GM19043 (cell line): ENCODE measurements around the gene SURF2.
A peak's percentile ranks its signal among the peaks of the same experiment; 100 is the strongest.
"Not testable (repeated sequence)": the region's sequence is repeated elsewhere in the genome, so short reads cannot be mapped to it uniquely, and the experiment has no call there.

Source experiments
- ATAC-seq: cut with Tn5 transposase; IDR thresholded peaks from one replicate; pipeline ENCODE4 v1.9.1; 2021; ENCODE audit warnings: low read depth; ENCODE audit not compliant: unreplicated experiment

The SURF2 gene

GRCh38 chr9:133375116-133375723, 18.9 kb downstream of the SURF2 start:
- ATAC-seq = no peak

- peak; percentile 94 for ATAC-seq
These were observed 19.6 kb downstream of the SURF2 start, which contains the start of the genes STKLD1 and SURF4 for GRCh38 chr9:133375724-133376654. STKLD1 (plus strand) TSS chr9:133376366; CDS start chr9:133376474, 108 bp downstream. SURF4 (minus strand) TSS chr9:133376060; CDS start chr9:133375969, 91 bp downstream.

GRCh38 chr9:133377280-133377679, 20.9 kb downstream of the SURF2 start:
- not testable (repeated sequence) for ATAC-seq

- ATAC-seq = no peak
These were observed 21.4 kb downstream of the SURF2 start for GRCh38 chr9:133377721-133378216.

GRCh38 chr9:133378408-133378962, 22.1 kb downstream of the SURF2 start:
- ATAC-seq = no peak

DNA sequence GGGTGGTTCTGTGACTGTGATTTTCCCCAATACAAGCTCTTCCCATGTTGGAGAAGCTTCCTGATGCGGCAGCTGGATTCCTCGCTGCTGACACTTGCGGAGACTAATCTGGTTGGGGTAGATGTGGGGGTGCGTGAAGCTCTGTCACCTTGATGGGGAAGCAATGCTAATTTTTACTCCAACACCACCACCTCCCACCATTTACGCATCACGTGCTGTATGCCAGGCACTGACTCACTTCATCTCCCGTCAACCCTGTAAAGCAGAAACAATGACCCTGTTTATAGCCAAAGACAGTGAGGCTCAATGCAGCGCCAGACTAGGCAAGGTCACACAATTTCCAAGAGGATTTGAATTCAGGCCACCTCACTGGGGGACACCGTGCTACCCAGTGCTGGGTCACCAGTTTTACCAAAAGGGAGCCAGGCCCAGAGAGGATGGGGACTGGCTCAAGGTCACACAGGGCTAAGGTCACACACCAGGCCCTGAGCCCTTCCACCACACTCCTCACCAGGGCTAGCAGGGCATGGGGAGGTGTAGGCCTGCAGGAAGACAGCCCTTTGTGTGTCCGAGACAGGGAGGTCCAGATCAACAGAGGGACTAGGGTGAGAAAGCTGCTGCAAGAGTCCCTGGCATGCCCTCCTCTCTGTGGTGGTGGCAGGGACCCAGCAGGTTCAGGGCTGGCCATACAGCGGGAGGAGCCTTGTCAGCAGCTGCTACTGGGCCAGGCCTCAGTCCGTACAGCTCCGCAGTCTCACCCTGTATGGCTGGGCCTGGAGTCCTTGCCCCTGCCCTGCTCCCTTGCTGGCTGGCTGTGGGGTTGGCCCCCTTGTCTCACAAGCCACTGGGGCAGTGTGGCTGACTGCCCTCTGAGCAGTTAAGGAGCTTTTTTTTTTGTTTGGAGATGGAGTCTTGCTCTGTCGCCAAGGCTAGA, 23.1 kb downstream of the SURF2 start:
- no peak for ATAC-seq

DNA sequence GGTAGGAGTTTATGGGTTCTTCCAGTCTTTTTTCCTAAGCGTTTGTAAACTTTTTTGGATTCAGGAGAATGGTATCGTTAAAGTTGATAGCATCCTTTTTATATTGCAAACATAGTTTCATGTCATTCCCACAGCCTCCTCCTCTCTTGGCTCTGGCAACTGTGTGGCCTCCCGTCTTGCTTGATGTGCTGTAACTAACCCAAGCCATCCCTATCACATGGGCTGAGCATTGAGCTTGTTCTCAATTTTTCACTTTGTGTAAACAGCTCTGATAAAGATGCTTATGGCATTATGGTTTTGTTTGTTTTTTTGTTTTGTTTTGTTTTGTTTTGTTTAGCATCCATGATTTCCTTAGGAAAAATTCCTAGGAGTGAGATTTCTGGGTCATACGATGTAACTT, 24.4 kb downstream of the SURF2 start:
- no peak for ATAC-seq

- ATAC-seq = no peak
These were observed 26.3 kb downstream of the SURF2 start for GRCh38 chr9:133382507-133383141.

GRCh38 chr9:133383438-133383837, 27.1 kb downstream of the SURF2 start:
- ATAC-seq = no peak

GRCh38 chr9:133384736-133385321, 28.5 kb downstream of the SURF2 start:
- no peak for ATAC-seq

GRCh38 chr9:133385452-133385851, 29.1 kb downstream of the SURF2 start:
- no peak for ATAC-seq

GRCh38 chr9:133386338-133386737, 30.0 kb downstream of the SURF2 start:
- ATAC-seq = no peak

GRCh38 chr9:133387680-133388079, 31.3 kb downstream of the SURF2 start:
- no peak for ATAC-seq

- no peak for ATAC-seq
These were observed 32.7 kb downstream of the SURF2 start for GRCh38 chr9:133389025-133389557.

- ATAC-seq = no peak
These were observed 33.2 kb downstream of the SURF2 start for GRCh38 chr9:133389562-133389961.

DNA sequence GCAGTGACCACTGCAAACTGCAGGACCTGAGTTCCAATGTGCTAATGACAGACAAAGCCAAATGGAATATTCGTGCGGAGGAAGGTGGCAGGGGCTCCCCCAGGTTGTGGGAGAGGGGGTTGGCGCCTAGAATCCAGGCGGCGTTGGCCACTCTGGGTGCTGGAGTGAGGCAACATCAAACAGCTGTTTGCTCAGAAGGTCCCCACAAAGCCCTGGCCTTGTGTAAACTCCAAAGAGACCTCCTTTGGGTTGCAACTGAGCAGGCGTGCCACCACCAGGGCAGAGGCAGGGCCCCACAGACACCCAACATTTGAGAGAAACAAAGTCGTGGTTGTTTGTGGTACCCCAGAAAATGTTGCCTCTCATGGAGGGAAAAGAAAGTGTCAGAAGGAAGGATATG, 34.4 kb downstream of the SURF2 start:
- no peak for ATAC-seq

- not testable (repeated sequence) for ATAC-seq
These were observed 35.1 kb downstream of the SURF2 start for GRCh38 chr9:133391449-133391848.

GRCh38 chr9:133392308-133392707, 36.0 kb downstream of the SURF2 start:
- not testable (repeated sequence) for ATAC-seq

GRCh38 chr9:133393399-133393798, 37.0 kb downstream of the SURF2 start:
- ATAC-seq = no peak
